Measurements from ENCODE around the gene GLCCI1.
"Not testable (repeated sequence)": the region's sequence is repeated elsewhere in the genome, so short reads cannot be mapped to it uniquely, and the experiment has no call there.

GLCCI1 gene

DNA sequence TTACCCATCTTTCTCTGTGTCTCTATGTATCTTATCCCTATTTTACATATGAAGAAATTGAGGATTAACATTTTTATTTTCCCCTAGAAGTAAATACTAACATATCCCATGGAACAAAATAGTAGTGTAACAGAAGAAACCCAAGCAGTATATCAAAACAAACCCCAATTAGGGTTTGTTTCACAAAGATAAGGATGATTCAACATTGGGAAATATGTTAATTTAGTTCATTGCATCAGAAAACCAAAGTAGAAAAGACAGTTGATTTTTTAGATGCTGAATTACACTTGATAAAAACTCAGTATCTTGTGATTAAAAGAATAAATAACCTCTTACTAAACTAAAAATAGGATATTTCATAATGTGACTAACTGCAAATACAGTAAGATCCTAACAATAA, 87.8 kb downstream of the GLCCI1 start:
- no peak for DNase-seq

DNA sequence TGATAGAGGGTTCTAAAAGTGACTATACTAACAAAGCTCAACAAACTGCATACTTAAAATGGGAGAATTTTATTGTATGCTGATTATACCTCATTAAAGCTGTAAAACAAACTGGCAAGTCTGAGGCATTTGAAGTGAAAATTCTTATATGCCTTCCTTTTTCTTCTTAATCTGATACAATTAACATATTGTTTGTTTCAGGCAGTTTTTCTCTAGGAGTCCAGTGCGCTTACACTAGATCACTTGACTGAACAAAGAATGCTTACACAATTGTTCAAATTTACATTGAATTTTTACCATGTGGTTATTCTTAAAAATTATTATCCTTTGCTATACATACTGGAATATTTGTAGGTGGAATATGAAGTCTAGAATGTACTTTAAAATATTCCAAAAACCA, 89.0 kb downstream of the GLCCI1 start:
- no peak for DNase-seq

DNA sequence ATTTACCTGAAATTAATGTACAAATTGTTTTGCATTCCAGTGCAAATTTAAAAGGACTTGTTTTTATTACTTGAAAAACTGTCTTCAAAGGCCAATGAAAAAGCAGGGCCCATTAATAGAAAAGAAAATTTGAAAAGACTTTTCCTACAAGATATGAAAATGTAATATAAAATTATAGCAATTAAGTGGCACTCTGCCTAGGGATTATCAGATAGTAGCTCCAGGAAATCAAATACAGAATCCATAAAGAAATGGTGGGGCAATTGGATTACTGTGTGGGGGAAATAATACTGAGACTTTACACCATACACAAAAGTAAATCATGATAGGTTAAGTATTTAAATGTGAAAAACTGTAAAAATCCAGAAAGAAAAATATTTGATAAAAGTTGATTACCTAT, 89.7 kb downstream of the GLCCI1 start:
- DNase-seq = no peak

DNA sequence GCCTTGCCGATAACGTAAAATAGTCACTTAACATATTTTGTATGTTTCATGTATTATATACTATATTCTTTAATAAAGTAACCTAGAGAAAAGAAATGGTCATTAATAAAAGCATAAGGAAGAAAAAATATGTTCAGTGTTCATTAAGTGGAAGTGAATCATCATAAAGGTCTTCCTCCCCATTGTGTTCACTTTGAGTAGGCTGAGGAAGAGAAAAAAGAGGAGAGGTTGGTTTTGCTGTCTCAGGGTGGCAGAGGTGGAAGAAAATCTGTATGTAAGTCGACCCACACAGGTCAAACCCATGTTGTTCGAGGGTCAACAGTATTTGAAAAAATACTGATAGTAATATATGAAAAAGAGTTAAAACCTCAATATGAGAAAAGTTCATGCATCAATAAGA, 90.3 kb downstream of the GLCCI1 start:
- DNase-seq = no peak

DNA sequence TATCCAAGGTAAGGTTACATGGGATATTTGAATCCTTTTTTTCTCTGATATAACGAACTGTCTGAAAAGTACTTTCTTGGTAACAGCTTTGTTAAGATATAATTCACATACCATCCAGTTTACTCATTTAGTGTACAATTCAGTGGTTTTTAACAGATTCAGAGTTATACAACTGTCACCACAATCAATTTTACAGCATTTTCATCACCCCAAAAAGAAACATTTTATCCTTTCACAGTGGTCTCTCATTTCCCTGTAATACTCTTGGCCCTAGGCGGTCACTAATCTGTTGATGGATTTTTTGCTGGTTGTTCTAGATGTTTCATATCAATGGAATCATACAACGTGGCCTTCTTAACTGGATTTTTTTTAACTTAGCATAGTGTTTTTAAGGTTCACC, 91.6 kb downstream of the GLCCI1 start:
- DNase-seq = no peak

DNA sequence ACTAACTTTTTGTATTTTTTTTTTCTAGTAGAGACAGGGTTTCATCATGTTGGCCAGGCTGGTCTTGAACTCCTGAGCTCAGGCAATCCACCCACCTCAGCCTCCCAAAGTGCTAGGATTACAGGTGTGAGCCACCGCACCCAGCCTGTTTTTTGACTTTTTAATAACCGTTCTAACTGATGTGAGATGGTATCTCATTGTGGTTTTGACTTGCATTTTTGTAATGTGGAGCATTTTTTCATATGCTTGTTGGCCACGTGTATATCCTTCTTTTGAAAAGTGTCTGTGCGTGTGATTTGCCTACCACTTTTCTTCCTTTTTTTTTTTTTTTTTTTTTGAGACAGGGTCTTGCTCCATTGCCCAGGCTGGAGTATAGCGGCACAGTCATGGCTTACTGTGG, 94.7 kb downstream of the GLCCI1 start:
- DNase-seq = not testable (repeated sequence)

DNA sequence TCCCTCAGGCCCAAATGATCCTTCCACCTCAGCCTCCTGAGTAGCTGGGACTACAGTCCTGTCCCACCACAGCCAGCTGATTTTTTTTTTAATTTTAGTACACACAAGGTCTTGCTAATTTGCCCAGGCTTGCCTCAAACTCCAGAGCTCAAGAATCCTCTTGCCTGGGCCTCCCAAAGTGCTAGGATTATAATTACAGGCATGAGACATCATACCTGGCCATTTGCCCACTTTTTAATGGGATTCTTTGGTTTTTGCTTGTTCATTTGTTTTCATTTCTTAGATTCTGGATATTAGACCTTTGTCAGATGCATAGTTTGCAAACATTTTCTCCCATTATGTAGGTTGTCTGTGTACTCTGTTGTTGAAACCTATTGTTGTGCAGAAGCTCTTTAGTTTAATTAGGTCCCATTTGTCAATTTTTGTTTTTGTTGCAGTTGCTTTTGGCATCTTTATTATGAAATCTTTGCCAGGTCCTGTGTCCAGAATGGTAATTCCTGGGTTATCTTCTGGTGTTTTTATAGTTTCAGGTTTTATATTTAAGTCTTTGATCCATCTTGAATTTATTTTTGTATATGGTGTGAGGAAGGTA, 95.2 kb downstream of the GLCCI1 start:
- DNase-seq = no peak

DNA sequence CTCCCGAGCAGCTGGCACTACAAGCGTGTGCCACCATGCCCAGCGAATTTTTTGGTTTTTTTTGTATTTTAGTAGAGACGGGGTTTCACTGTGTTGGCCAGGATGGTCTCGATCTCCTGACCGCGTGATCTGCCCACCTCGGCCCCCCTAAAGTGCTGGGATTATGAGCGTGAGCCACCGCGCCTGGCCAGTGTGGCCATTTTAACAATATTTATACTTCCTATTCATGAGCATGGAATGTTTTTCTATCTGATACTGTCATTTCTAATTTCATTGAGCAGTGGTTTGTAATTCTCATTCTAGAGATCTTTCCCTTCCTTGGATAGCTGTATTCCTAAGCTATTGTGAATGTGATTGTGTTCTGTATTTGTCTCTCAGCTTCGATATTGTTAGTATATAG, 96.2 kb downstream of the GLCCI1 start:
- no peak for DNase-seq

DNA sequence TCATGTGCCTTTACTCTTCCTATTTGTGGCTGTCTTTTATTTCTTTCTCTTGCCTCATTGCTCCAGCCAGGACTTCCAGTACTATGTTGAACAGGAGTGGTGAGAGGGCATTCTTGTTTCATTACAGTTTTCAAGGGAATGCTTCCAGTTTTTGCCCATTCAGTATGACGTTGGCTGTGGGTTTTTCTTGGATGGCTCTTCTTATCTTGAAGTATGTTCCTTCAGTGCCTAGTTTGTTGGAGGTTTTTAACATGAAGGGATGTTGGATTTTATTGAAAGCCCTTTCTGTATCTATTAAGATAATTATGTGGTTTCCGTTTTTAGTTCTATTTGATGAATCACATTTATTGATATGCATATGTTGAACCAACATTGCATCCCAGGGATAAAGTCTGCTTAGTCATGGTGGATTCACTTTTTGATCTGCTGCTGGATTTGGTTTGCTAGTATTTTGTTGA, 96.8 kb downstream of the GLCCI1 start:
- no peak for DNase-seq

DNA sequence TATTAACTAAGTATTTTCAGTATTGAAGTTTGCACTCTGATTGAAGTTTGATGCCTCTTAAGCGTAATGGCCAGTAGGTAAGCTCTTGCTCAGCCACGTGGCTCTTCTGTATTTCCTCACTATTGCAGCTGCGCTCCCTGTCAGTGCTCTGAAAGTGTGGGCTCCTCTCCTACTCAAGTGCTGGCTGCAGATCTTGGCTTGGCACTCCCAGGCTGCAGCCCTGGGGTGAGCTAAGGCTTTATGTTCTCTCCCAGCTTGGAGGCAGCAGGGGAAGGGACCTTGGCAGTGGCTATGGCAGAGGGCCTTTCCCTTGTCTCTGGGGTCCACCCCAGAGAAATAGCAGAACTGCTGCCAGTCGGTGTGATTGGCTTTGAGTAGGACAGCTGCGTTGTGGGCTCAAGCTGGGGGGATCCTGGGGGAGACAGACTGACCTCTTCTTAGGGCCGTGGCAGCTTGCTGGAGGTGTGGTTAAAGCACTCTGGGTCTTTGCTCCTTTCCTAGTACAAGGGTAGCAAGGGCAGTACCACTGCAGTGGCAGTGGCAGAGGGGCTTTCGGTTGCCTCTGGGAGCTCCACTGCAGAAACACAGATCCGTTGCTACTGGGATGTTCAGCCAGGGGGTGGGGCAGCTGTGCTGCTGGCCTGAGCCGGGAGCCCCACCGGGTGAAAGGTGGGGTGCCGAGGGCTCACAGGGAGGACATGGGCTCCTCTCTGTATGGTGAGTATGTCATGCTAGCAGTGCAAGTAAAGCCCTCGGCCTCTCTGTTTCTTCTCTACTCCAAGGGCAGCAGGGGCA, 100.5 kb downstream of the GLCCI1 start:
- no peak for DNase-seq

DNA sequence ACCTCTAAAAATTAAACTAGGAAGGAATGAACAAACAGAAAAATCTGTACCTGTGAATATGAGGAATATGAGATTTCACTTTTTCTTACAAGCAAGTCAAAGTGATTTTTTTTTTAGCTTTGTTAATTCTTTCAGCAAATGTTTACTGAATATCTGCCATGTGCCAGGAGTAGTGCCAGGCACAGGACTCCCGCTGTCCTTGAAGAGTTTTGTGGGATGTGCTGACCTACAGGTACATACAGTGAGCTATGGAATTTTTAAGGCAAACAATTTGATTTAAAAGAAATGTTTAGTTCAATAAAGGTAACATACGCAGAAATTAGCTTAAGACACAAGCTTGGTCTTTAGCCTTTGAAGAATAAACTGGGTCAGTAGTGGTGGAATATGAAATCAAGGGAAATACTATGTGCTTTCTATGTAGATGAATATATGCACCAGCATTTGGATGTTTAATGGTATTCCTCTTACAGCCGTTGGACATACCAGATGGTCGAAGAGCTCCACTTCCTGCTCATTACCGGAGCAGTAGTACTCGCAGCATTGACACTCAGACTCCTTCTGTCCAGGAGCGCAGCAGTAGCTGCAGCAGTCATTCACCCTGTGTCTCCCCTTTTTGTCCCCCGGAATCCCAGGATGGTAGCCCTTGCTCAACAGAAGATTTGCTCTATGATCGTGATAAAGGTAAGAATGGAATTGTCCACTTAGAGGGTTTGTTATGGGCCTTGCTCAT, 102.0 kb downstream of the GLCCI1 start:
- no peak for DNase-seq

DNA sequence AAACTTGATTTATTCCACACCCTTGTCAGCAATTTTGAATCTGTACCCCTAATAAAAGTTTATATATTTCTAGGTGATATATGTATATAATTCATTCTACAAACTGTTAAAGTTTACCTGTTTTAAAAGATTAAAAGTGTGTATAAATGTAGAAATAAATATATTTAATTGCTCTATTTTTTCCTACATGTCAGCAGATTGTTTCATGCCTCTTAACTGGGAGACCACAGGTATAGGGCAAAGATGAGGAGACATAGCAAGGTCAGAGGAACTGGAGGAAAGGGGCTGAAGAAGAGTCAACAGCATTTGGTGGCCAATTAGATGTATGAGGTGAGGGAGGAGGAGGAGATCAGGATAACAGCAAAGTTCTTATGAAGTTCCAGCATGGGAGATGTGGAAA, 109.8 kb downstream of the GLCCI1 start:
- DNase-seq = no peak

DNA sequence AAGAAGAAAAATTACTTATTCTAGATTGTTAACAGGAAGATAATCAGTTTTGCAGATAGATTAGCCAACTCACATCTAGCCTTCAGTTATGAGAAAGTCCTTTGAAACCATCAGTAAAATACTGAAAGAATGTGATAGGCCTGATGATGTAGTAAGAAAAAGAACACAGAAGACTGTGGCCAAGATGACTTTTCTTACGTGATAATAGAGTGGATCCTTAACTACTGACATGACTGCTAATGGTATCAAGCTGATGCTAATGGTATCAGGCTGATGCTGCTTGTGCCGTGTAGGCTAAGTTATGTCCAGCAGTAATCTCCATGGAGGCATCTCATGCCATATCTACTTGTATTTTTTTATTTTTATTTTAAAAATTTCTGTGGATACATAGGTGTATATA, 114.2 kb downstream of the GLCCI1 start:
- DNase-seq = no peak

DNA sequence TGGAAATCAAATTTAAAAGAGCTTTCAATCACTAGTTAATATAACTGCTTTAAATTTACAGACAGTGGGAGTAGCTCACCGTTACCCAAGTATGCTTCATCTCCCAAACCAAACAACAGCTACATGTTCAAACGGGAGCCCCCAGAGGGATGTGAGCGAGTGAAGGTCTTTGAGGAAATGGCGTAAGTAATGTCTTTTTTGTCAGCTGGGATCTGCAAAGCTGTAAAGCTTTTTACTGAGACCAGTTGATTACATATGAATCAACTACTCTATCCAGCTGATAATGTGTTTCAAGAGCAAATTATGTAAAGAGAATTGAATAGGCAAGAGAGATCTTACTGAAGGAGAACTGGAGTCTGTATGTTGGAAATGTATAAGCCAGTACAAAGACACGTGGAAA, 116.2 kb downstream of the GLCCI1 start:
- peak; percentile 86 for DNase-seq

DNA sequence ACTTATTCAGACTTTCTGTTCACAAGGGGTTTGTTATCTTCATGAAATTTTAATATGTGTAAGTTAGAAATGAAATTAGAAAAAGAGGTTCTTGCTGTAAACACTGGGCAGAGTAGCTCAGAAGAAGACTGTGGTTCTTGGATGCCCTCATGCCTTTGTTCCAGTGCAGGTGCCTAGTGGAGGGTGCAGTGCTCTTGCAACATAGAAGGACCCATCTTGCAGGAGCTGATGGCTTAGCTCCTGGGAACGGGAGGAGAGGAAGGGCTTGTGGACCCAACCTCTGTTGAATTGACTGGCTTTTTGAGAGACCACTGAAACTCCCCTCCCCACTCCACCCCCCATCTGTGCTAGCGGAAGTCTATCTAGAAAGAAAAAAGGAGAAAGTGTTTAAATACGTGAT, 116.8 kb downstream of the GLCCI1 start:
- DNase-seq = no peak

DNA sequence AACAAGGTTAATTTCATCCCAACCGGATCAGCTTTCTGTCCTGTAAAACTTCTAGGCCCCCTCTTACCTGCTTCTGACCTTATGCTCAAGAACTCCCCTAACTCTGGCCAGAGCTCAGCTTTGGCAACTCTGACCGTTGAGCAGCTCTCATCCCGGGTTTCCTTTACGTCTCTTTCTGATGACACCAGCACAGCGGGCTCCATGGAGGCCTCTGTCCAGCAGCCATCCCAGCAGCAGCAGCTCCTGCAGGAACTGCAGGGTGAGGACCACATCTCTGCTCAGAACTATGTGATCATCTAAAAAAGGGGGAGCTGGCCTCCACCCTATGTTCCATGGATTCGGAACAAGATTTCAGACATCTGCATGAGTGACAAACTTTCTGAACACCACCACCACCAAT, 117.6 kb downstream of the GLCCI1 start:
- DNase-seq = no peak

DNA sequence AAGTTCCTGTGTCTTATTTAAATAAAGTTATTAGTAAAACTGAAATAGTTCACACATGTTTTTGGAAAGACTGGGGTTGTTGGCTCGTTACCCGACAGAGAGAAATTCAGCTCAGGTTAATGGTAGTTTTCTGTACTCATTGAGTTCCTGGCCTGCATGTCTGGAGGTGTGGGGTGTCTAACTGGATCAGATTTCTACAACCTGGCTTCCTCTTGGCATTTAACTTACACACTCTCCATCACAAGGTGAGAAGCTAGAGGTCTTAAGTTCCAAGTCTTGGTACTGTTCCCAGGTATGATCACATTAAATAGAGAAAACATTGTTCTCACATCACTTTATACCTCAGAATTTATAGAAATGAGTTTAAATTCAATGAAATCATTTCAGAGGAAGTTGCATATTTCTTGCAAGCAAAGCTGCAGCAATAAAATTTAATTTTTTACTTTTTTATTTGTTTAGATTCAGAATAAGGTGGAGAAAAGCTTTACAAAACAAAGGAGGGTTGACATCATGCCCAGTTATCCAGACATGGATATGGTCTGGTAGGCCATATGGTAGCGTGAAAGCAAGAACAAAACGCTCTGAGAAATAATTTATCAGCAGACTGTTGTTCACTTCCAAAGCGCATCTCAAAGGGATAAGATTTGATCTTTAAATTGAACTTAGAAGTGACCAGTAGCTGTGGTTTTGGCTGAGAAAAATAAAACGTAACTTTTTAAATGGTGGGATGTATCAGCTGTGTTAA, 120.6 kb downstream of the GLCCI1 start:
- no peak for DNase-seq

DNA sequence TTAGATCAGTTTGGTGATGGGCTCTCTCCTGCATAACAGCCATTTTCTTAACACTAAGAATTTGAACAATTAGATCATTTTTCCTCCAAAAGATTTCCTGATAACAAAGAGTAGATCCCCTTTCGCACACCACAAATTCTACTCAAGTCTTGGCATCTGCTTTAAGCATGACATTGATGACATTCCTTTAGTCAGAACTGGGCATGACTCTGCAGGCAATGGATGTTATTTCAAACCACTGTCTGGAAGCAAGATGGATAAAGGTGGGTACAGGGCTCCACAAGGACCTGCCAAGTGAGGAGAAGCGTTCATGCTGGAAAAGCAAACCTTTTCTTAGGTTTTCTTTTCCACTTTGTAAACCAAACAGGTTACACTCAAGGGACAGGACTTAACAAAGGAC, 123.5 kb downstream of the GLCCI1 start:
- no peak for DNase-seq

DNA sequence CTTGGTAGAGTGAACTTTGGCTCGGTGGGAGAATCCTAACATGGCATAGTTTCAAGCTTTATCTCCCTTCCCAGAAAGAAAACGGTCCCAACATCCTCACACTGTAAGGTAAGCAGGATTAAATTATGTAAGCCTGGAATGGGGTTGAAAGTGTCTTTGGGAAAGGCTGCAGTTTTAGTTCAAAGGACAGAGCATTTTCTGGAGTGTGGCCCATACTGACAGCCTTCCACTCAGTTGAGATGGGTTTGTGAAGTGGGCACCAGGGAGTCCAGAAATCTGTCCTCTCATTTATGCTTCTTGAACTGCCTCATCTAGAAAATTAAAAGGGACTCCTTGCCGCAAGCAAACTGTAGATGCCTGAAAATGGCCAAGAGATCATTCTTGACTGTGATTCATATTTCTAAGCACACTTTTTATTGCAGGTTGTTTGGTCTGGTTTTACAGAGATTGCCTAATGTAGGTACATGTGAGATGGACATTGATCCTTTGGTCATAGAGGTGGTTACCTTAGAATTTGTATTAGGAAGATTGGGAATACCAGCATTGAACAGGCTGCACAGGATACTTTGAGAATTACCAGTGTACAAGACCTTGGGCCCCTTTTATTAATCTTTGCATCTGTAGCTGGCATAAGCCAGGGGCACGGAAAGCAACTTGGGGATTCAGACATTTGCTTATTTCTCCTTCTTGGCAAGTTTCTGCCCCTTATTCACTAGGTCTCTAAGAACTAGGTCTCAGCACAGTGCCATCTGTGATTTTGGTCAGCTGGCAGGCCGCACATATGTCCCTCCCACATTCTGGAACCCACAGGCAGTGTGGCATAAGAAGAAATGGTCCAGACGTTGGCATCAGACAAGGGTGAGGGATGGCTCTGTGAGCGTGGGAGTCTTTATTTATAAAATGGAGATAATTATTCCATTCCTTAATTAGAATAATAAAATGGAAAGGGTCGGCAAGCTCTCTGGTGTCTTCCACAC, 125.9 kb downstream of the GLCCI1 start:
- DNase-seq = no peak

DNA sequence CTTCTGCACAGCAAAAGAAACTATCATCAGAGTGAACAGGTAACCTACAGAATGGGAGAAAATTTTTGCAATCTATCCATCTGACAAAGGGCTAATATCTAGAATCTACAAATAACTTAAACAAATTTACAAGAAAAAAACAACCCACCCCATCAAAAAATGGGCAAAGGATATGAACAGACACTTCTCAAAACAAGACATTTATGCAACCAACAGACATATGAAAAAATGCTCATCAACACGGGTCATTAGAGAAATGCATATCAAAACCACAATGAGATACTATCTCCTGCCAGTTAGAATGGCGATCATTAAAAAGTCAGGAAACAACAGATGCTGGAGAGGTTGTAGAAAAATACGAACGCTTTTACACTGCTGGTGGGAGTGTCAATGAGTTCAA, 132.7 kb downstream of the GLCCI1 start:
- not testable (repeated sequence) for DNase-seq

DNA sequence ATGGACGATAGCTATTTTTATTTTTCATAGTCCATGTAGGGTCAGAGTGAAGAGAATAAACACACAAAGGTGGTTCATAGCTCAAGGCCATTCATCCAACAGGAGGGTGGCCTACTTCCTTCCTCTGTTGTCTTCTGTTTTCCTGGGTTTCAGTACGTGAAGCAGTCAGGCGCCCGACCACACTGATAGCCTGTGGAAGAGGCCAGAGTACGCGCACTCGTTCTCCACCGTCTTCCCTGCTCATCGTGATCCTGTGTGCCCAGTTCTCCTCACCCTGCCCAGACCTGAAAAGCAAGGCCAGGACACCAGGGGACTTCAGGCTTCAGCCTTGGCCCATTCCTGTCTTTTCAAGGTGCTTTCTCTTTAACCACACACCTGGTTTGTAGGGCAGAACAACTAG, 134.7 kb downstream of the GLCCI1 start:
- no peak for DNase-seq

DNA sequence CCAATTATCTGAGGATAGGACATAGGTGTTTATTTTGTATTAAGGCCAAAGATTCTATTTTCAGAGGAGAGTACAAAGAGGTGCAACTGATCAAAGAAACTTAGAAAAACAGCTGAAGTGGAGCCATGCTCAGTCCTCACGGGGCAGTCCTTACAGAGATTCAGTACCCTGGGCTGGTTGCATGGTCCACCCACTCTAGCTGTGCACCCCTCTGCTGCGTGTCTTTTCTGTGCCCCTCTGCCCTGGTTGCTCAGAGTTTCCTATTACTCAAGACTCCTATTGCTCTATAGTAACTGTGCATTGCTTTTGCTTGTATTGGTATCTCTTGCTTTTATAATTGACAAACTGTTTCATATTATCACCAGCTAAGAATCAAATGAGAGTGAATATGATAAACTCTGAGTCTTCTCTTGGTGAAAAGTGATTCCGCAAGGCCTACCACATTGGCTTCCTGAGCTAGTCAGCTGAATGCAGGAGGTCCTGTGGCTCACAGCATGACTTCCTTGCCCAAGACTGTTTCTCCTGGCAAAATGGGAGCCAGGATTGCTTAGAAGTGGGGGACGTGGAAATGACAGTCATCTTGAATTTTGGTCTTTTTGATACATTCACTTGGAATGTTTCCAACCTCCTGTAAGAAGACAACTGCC, 137.0 kb downstream of the GLCCI1 start:
- no peak for DNase-seq
